ENCODE data around the gene ZNF385A. TPM values are rescaled to one million over a fixed set of nuclear protein-coding genes. Genes with fewer than 3 reads are reported as not detected.

The ZNF385A gene
- total RNA-seq (1 to 10 TPM; 1.7 to 3.2 TPM), polyA plus RNA-seq (under 1 TPM in 1 of 3 donors, not detected in 2; 0.42 TPM), total RNA-seq (0 to 1.0 (median 0.23) reads per million in 6 experiments)

- POLR2A ChIA-PET: no interaction called here
Observed at GRCh38 chr12:54384591-54385041, at the start of gene ZNF385A. Gene ZNF385A, minus strand, starts transcription at chr12:54384733. Its CDS starts 219 bp downstream, at chr12:54384514.

GRCh38 chr12:54432815-54433164, 48.3 kb upstream of the ZNF385A start:
- ATAC-seq (no peak), DNase-seq (no peak)
- no peaks in the 10 kb centered on the region for H3K27me3 Mint-ChIP-seq
- POLR2A ChIA-PET: interaction anchor here (2.2 to 12.4 kb wide), 2 partner anchors 17 to 33 kb away, joined by 9 to 142 read pairs; partner anchors contain the start of gene ITGA5
- no peaks in the 10 kb centered on the region for H3K9me3 Mint-ChIP-seq
- H3K36me3 Mint-ChIP-seq: no peaks in the 10 kb centered on the region
- peak overlapping the region in 4 of 10 donors; percentile 19 to 85 (median 47) for H3K27ac Mint-ChIP-seq
- H3K4me1 Mint-ChIP-seq: peaks cover 20 to 42% (median 26%) of the 10 kb centered on the region in 4 donors
- H3K4me3 Mint-ChIP-seq: peak overlapping the region in 2 of 10 donors; percentile 28 to 52

More at GRCh38 chr12:54384591-54385041, at the start of gene ZNF385A:
- no peak for ATAC-seq
- peaks cover 5 to 55% (median 14%) of the 10 kb centered on the region in 4 donors for H3K4me1 Mint-ChIP-seq
- no peaks in the 10 kb centered on the region for H3K9me3 Mint-ChIP-seq
- peak within 1 kb of the TSS in 1 of 10 donors; percentile 63 for H3K4me3 Mint-ChIP-seq
- DNase-seq: peak in 1 of 10 donors; percentile 22
- peak within 1 kb of the TSS in 2 of 10 donors; percentile 63 to 68 for H3K27ac Mint-ChIP-seq
- no peaks in the 10 kb centered on the region for H3K27me3 Mint-ChIP-seq
- no peaks in the 10 kb centered on the region for H3K36me3 Mint-ChIP-seq

GRCh38 chr12:54431911-54432814, 47.6 kb upstream of the ZNF385A start:
- no peak for DNase-seq
- Mint-ChIP-seq H3K9me3 (no peaks in the 10 kb centered on the region), H3K27me3 (peaks cover 0 to 2% (median 0%) of the 10 kb centered on the region in 5 donors), H3K27ac (peak overlapping the region in 8 of 10 donors; percentile 0 to 85 (median 60)), H3K4me3 (peak overlapping the region in 3 of 10 donors; percentile 26 to 52 (median 28)), H3K36me3 (no peaks in the 10 kb centered on the region), H3K4me1 (peaks cover 24 to 45% (median 30%) of the 10 kb centered on the region in 4 donors)
- POLR2A ChIA-PET: interaction anchor here (2.2 to 12.4 kb wide), 2 partner anchors 16 to 32 kb away, joined by 9 to 142 read pairs; partner anchors contain the start of gene ITGA5
- no peak for ATAC-seq

GRCh38 chr12:54430471-54431069, 46.0 kb upstream of the ZNF385A start:
- Mint-ChIP-seq H3K4me3 (no peak overlapping the region), H3K9me3 (no peaks in the 10 kb centered on the region), H3K4me1 (peaks cover 30 to 49% (median 37%) of the 10 kb centered on the region in 4 donors), H3K27ac (peak overlapping the region in 4 of 10 donors; percentile 1 to 50 (median 5)), H3K27me3 (peaks cover 0 to 2% (median 0%) of the 10 kb centered on the region in 5 donors), H3K36me3 (no peaks in the 10 kb centered on the region)
- no peak for ATAC-seq
- POLR2A ChIA-PET: interaction anchor here (0.5 to 12.4 kb wide), 3 partner anchors 15 to 811 kb away, joined by 4 to 142 read pairs (median 4); partner anchors contain the start of gene ITGA5
- DNase-seq: no peak

GRCh38 chr12:54429014-54429471, 44.5 kb upstream of the ZNF385A start:
- peaks cover 34 to 52% (median 41%) of the 10 kb centered on the region in 4 donors for H3K4me1 Mint-ChIP-seq

GRCh38 chr12:54428050-54429013, 43.8 kb upstream of the ZNF385A start:
- H3K9me3 Mint-ChIP-seq: no peaks in the 10 kb centered on the region
- POLR2A ChIA-PET: interaction anchor here (0.7 to 12.4 kb wide), 5 partner anchors 12 to 55 kb away, joined by 3 to 142 read pairs (median 4); partner anchors contain the start of gene ITGA5
- no peaks in the 10 kb centered on the region for H3K36me3 Mint-ChIP-seq
- H3K27me3 Mint-ChIP-seq: peaks cover 0 to 2% (median 0%) of the 10 kb centered on the region in 5 donors
- peak overlapping the region in 3 of 10 donors; percentile 43 to 58 (median 47) for H3K27ac Mint-ChIP-seq
- ATAC-seq: no peak
- DNase-seq: no peak
- no peak overlapping the region for H3K4me3 Mint-ChIP-seq
- H3K4me1 Mint-ChIP-seq: peaks cover 34 to 52% (median 41%) of the 10 kb centered on the region in 4 donors

More at GRCh38 chr12:54429014-54429471, 44.5 kb upstream of the ZNF385A start:
- H3K27me3 Mint-ChIP-seq: peaks cover 0 to 2% (median 0%) of the 10 kb centered on the region in 5 donors
- H3K9me3 Mint-ChIP-seq: no peaks in the 10 kb centered on the region
- POLR2A ChIA-PET: interaction anchor here (2.2 to 12.4 kb wide), 2 partner anchors 13 to 29 kb away, joined by 4 to 142 read pairs; partner anchors contain the start of gene ITGA5
- ATAC-seq: no peak
- no peaks in the 10 kb centered on the region for H3K36me3 Mint-ChIP-seq
- H3K4me3 Mint-ChIP-seq: no peak overlapping the region
- DNase-seq: no peak
- peak overlapping the region in 2 of 10 donors; percentile 43 to 58 for H3K27ac Mint-ChIP-seq

- POLR2A ChIA-PET: interaction anchor here (12.4 kb wide), 1 partner anchor 11 kb away, joined by 142 read pairs; the partner anchor contains the start of gene ITGA5
- ATAC-seq (no peak), DNase-seq (no peak)
- Mint-ChIP-seq H3K9me3 (peaks cover 0 to 1% (median 0%) of the 10 kb centered on the region in 9 donors), H3K27ac (no peak overlapping the region), H3K4me3 (no peak overlapping the region), H3K4me1 (peaks cover 31 to 46% (median 35%) of the 10 kb centered on the region in 4 donors), H3K36me3 (no peaks in the 10 kb centered on the region), H3K27me3 (peaks cover 0 to 2% (median 0%) of the 10 kb centered on the region in 5 donors)
Observed at GRCh38 chr12:54427106-54427505, 42.6 kb upstream of the ZNF385A start.

- H3K4me3 Mint-ChIP-seq: no peak overlapping the region
- POLR2A ChIA-PET: interaction anchor here (12.4 kb wide), 1 partner anchor 11 kb away, joined by 142 read pairs; the partner anchor contains the start of gene ITGA5
- DNase-seq (no peak), ATAC-seq (no peak)
- peaks cover 0 to 1% (median 0%) of the 10 kb centered on the region in 9 donors for H3K9me3 Mint-ChIP-seq
- H3K27ac Mint-ChIP-seq: peak overlapping the region in 2 of 10 donors; percentile 10 to 33
- peaks cover 27 to 42% (median 33%) of the 10 kb centered on the region in 4 donors for H3K4me1 Mint-ChIP-seq
- peaks cover 0 to 2% (median 0%) of the 10 kb centered on the region in 5 donors for H3K27me3 Mint-ChIP-seq
- no peaks in the 10 kb centered on the region for H3K36me3 Mint-ChIP-seq
Observed at GRCh38 chr12:54426690-54427089, 42.2 kb upstream of the ZNF385A start.

- DNase-seq (no peak), ATAC-seq (no peak)
- peaks cover 0 to 2% (median 0%) of the 10 kb centered on the region in 5 donors for H3K27me3 Mint-ChIP-seq
- POLR2A ChIA-PET: interaction anchor here (0.6 to 12.4 kb wide), 2 partner anchors 10 to 91 kb away, joined by 3 to 142 read pairs; partner anchors contain the start of gene ITGA5
- no peaks in the 10 kb centered on the region for H3K36me3 Mint-ChIP-seq
- H3K9me3 Mint-ChIP-seq: peaks cover 0 to 1% (median 0%) of the 10 kb centered on the region in 9 donors
- peak overlapping the region in 2 of 10 donors; percentile 21 to 62 for H3K27ac Mint-ChIP-seq
- no peak overlapping the region for H3K4me3 Mint-ChIP-seq
- peaks cover 30 to 47% (median 36%) of the 10 kb centered on the region in 4 donors for H3K4me1 Mint-ChIP-seq
Observed at GRCh38 chr12:54425702-54426101, 41.2 kb upstream of the ZNF385A start.

GRCh38 chr12:54424224-54424623, 39.7 kb upstream of the ZNF385A start:
- Mint-ChIP-seq H3K4me3 (no peak overlapping the region), H3K36me3 (no peaks in the 10 kb centered on the region), H3K9me3 (peaks cover 0 to 1% (median 0%) of the 10 kb centered on the region in 9 donors), H3K27ac (peak overlapping the region in 1 of 10 donors; percentile 24), H3K27me3 (peaks cover 0 to 2% (median 0%) of the 10 kb centered on the region in 5 donors), H3K4me1 (peaks cover 36 to 57% (median 44%) of the 10 kb centered on the region in 4 donors)
- DNase-seq (no peak), ATAC-seq (no peak)
- POLR2A ChIA-PET: interaction anchor here (0.9 to 12.4 kb wide), 3 partner anchors 8 to 25 kb away, joined by 3 to 142 read pairs (median 4); partner anchors contain the start of gene ITGA5

GRCh38 chr12:54423816-54424150, 39.2 kb upstream of the ZNF385A start:
- peaks cover 0 to 2% (median 0%) of the 10 kb centered on the region in 5 donors for H3K27me3 Mint-ChIP-seq
- no peak overlapping the region for H3K4me3 Mint-ChIP-seq
- POLR2A ChIA-PET: interaction anchor here (0.9 to 12.4 kb wide), 3 partner anchors 8 to 25 kb away, joined by 3 to 142 read pairs (median 4); partner anchors contain the start of gene ITGA5
- no peak for ATAC-seq
- H3K4me1 Mint-ChIP-seq: peaks cover 35 to 54% (median 44%) of the 10 kb centered on the region in 4 donors
- H3K9me3 Mint-ChIP-seq: peaks cover 0 to 1% (median 0%) of the 10 kb centered on the region in 9 donors
- no peak for DNase-seq
- H3K27ac Mint-ChIP-seq: peak overlapping the region in 2 of 10 donors; percentile 21 to 56
- no peaks in the 10 kb centered on the region for H3K36me3 Mint-ChIP-seq

All from naive thymus-derived CD8-positive, alpha-beta T cell (primary cell).